Mesenchymal stem cell (in vitro differentiated cells and primary cell): ENCODE data around the gene TRPV4.

ENCODE experiments used
- DNase-seq: peaks from one replicate; pipeline ENCODE4 v3.0.0-alpha.2; 2013
- H2AFZ ChIP-seq: one replicate; pipeline ENCODE4 v1.6.1; 2013; ENCODE audit warnings: low read depth, mild to moderate bottlenecking, control low read depth, inconsistent platforms, low read length, moderate library complexity
- H2AK5ac ChIP-seq: 2 replicates; pipeline ENCODE4 v1.6.1; 2013; ENCODE audit warnings: low read length, moderate library complexity, mild to moderate bottlenecking, inconsistent platforms; ENCODE audit not compliant: severe bottlenecking
- H2BK120ac ChIP-seq: one replicate; pipeline ENCODE4 v1.6.1; 2013; ENCODE audit warnings: low read depth, mild to moderate bottlenecking, inconsistent platforms, low read length, moderate library complexity
- H2BK12ac ChIP-seq, 2 experiments: one replicate each; pipeline ENCODE4 v1.6.1; 2013; ENCODE audit warnings: inconsistent platforms in 2 of 2, low read length in 2 of 2, mild to moderate bottlenecking in 2 of 2, moderate library complexity in 2 of 2, control low read depth in 1 of 2
- H2BK15ac ChIP-seq: one replicate; pipeline ENCODE4 v1.6.1; 2013; ENCODE audit warnings: mild to moderate bottlenecking, low read depth, inconsistent platforms; ENCODE audit not compliant: poor library complexity, severe bottlenecking
- H2BK5ac ChIP-seq: 2 replicates; pipeline ENCODE4 v1.6.1; 2013; ENCODE audit warnings: low read depth, mild to moderate bottlenecking, low read length, control low read depth, inconsistent platforms; ENCODE audit not compliant: poor library complexity, severe bottlenecking
- H3K14ac ChIP-seq, 2 experiments: one replicate each; pipeline ENCODE4 v1.6.1; 2013; ENCODE audit warnings: inconsistent platforms in 2 of 2, low read length in 2 of 2, control low read depth in 1 of 2, mild to moderate bottlenecking in 1 of 2, moderate library complexity in 1 of 2
- H3K18ac ChIP-seq, 2 experiments: one replicate each; pipeline ENCODE4 v1.6.1; 2013; ENCODE audit warnings: inconsistent platforms in 2 of 2, low read length in 2 of 2, control low read depth in 1 of 2, low read depth in 1 of 2, mild to moderate bottlenecking in 1 of 2
- H3K23ac ChIP-seq, 2 experiments: one replicate each; pipeline ENCODE4 v1.6.1; 2013; ENCODE audit warnings: inconsistent platforms in 2 of 2, low read length in 2 of 2, mild to moderate bottlenecking in 2 of 2, moderate library complexity in 2 of 2, control low read depth in 1 of 2
- H3K27ac ChIP-seq: 2 replicates; pipeline ENCODE4 v1.5.1; 2013; ENCODE audit warnings: mild to moderate bottlenecking, moderate library complexity, low read length, control low read depth, inconsistent platforms; ENCODE audit not compliant: poor library complexity, severe bottlenecking
- H3K27me3 ChIP-seq, 2 experiments: 2 replicates each; pipeline versions ENCODE4 v1.6.1 to v1.7.0; 2013; ENCODE audit warnings: low read length in 2 of 2, mild to moderate bottlenecking in 2 of 2, moderate library complexity in 2 of 2, control low read depth in 1 of 2, inconsistent platforms in 1 of 2; ENCODE audit not compliant: control insufficient read depth in 1 of 2, insufficient read depth in 1 of 2
- H3K36me3 ChIP-seq, 2 experiments: 2 replicates each; pipeline versions ENCODE4 v1.6.1 to v1.7.0; 2013; ENCODE audit warnings: low read length in 2 of 2, control low read depth in 1 of 2, inconsistent platforms in 1 of 2, low read depth in 1 of 2, mild to moderate bottlenecking in 1 of 2; ENCODE audit not compliant: insufficient read depth in 2 of 2, control insufficient read depth in 1 of 2
- H3K4ac ChIP-seq, 2 experiments: one replicate each; pipeline ENCODE4 v1.6.1; 2013; ENCODE audit warnings: inconsistent platforms in 2 of 2, low read length in 2 of 2, mild to moderate bottlenecking in 2 of 2, moderate library complexity in 2 of 2, control low read depth in 1 of 2, low read depth in 1 of 2
- H3K4me1 ChIP-seq: 2 replicates; pipeline ENCODE4 v1.6.1; 2013; ENCODE audit warnings: low read depth, low read length, control low read depth; ENCODE audit not compliant: control insufficient read depth, insufficient read depth
- H3K4me2 ChIP-seq: 2 replicates; pipeline ENCODE4 v1.6.1; 2013; ENCODE audit warnings: low read length, mild to moderate bottlenecking, inconsistent platforms; ENCODE audit not compliant: poor library complexity, severe bottlenecking
- H3K4me3 ChIP-seq, 2 experiments: 2 replicates each; pipeline versions ENCODE4 v1.5.1 to v1.7.0; 2013; ENCODE audit warnings: low read length in 2 of 2, mild to moderate bottlenecking in 2 of 2, control low read depth in 1 of 2, low read depth in 1 of 2; ENCODE audit not compliant: insufficient read depth in 1 of 2
- H3K79me1 ChIP-seq: replicated peaks from 2 replicates; pipeline ENCODE4 v1.6.1; 2013; ENCODE audit warnings: mild to moderate bottlenecking, control low read depth, low read length, inconsistent platforms; ENCODE audit not compliant: poor library complexity, severe bottlenecking
- H3K9ac ChIP-seq: 2 replicates; pipeline ENCODE4 v1.7.0; 2013; ENCODE audit warnings: mild to moderate bottlenecking, low read length, moderate library complexity
- H3K9me3 ChIP-seq: 2 replicates; pipeline ENCODE4 v1.7.0; 2013; ENCODE audit warnings: mild to moderate bottlenecking, low read length; ENCODE audit not compliant: control insufficient read depth
- H4K8ac ChIP-seq: one replicate; pipeline ENCODE4 v1.6.1; 2013; ENCODE audit warnings: inconsistent platforms, mild to moderate bottlenecking, low read length, moderate library complexity
- H4K91ac ChIP-seq: one replicate; pipeline ENCODE4 v1.6.1; 2013; ENCODE audit warnings: mild to moderate bottlenecking, low read length, inconsistent platforms
- WGBS: methylation state at CpG from one replicate; pipeline ENCODE4 v1.1.7; 2013; ENCODE audit warnings: mixed read lengths; 5-methylcytosine and 5-hydroxymethylcytosine counted together

TRPV4 gene

GRCh38 chr12:109770104-109770860 lies 62.9 kb downstream of the TRPV4 start:
- H4K91ac ChIP-seq: no peak overlapping the region
- no peak overlapping the region for H3K4me3 ChIP-seq
- WGBS: 88% methylated on average over 14 of the region's 16 CpGs
- no peak overlapping the region for H3K14ac ChIP-seq
- no peak overlapping the region for H3K9ac ChIP-seq
- H4K8ac ChIP-seq: no peak overlapping the region
- no peaks in the 10 kb centered on the region for H3K9me3 ChIP-seq
- no peak for DNase-seq
- H2BK5ac ChIP-seq: no peak overlapping the region
- no peak overlapping the region for H3K23ac ChIP-seq
- no peak overlapping the region for H2AK5ac ChIP-seq
- no peak overlapping the region for H3K27ac ChIP-seq
- no peak overlapping the region for H3K18ac ChIP-seq
- peaks cover 30 to 40% of the 10 kb centered on the region in 2 experiments for H3K27me3 ChIP-seq
- H3K79me1 ChIP-seq: no peaks in the 10 kb centered on the region
- H3K4me1 ChIP-seq: no peaks in the 10 kb centered on the region
- no peak overlapping the region for H2BK120ac ChIP-seq
- no peak overlapping the region for H2AFZ ChIP-seq
- H3K4ac ChIP-seq: no peak overlapping the region
- H2BK12ac ChIP-seq: no peak overlapping the region
- H3K36me3 ChIP-seq: no peaks in the 10 kb centered on the region
- H2BK15ac ChIP-seq: no peak overlapping the region
- no peak overlapping the region for H3K4me2 ChIP-seq

- Histone ChIP-seq H3K9ac (no peak overlapping the region), H2BK12ac (no peak overlapping the region), H2AFZ (no peak overlapping the region), H4K91ac (peak overlapping the region; percentile 49), H3K9me3 (no peaks in the 10 kb centered on the region), H3K4me1 (no peaks in the 10 kb centered on the region), H3K27ac (no peak overlapping the region), H3K4ac (no peak overlapping the region), H2BK15ac (no peak overlapping the region), H2BK120ac (no peak overlapping the region), H3K79me1 (no peaks in the 10 kb centered on the region), H3K36me3 (no peaks in the 10 kb centered on the region), H4K8ac (no peak overlapping the region), H2BK5ac (no peak overlapping the region), H2AK5ac (no peak overlapping the region), H3K27me3 (peaks cover 24 to 34% of the 10 kb centered on the region in 2 experiments), H3K14ac (no peak overlapping the region), H3K4me2 (no peak overlapping the region), H3K4me3 (no peak overlapping the region), H3K18ac (no peak overlapping the region), H3K23ac (no peak overlapping the region)
- DNase-seq: no peak
- WGBS: 96% methylated on average over 38 of the region's 38 CpGs
These were observed 64.1 kb downstream of the TRPV4 start for GRCh38 chr12:109768901-109769670.

GRCh38 chr12:109767991-109768900 lies 65.0 kb downstream of the TRPV4 start:
- H3K4me1 ChIP-seq: no peaks in the 10 kb centered on the region
- H3K36me3 ChIP-seq: no peaks in the 10 kb centered on the region
- peak overlapping the region; percentile 7 for H4K91ac ChIP-seq
- no peak overlapping the region for H3K9ac ChIP-seq
- H2AFZ ChIP-seq: no peak overlapping the region
- 95% methylated on average over 54 of the region's 54 CpGs for WGBS
- H3K4ac ChIP-seq: no peak overlapping the region
- no peak overlapping the region for H3K27ac ChIP-seq
- H2BK5ac ChIP-seq: no peak overlapping the region
- no peak overlapping the region for H3K4me3 ChIP-seq
- no peak overlapping the region for H3K18ac ChIP-seq
- H3K4me2 ChIP-seq: no peak overlapping the region
- no peak overlapping the region for H2BK120ac ChIP-seq
- no peak overlapping the region for H4K8ac ChIP-seq
- H3K23ac ChIP-seq: no peak overlapping the region
- H2AK5ac ChIP-seq: no peak overlapping the region
- peaks cover 17 to 25% of the 10 kb centered on the region in 2 experiments for H3K27me3 ChIP-seq
- peaks cover 5% of the 10 kb centered on the region for H3K9me3 ChIP-seq
- no peak for DNase-seq
- no peak overlapping the region for H2BK15ac ChIP-seq
- H3K14ac ChIP-seq: peak overlapping the region in 1 of 2 experiments; percentile 41
- H2BK12ac ChIP-seq: no peak overlapping the region
- no peaks in the 10 kb centered on the region for H3K79me1 ChIP-seq
